ENCODE data around the gene ANKMY1. TPM values are rescaled to one million over a fixed set of nuclear protein-coding genes. Genes with fewer than 3 reads are reported as not detected.

The ANKMY1 gene
- total RNA-seq, 1 donor from 2014 or later, result 20.6 TPM

DNA sequence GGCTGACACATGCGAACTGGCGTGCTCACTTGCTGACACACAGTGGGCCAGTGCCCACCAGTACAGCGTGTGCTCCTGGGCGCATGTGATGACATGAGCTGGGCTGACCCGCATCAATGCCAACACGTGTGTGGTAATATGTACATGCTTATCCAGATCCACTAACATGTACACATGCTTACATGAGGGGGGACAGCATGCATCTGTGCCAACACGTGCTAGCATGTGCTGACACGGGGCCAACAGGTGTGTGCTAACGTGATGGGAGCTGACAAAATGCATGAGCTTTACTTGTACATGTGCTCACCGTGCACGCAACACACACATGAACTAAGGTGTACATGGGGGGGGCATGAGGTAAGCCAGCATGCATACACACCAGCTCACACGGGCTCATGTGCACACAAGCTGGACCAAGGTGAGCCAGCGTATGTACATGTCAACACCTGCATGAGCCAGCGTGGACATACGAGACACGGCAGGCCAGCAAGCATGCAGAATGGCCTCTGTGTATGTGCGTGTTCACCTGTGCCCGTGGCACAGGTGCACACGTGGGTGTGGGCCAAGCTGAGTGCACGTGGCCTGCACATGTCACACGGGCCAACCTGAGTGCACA lies 93.8 kb downstream of the ANKMY1 start:
- no peaks in the 10 kb centered on the region for H3K4me1 ChIP-seq
- H3K27ac ChIP-seq, result no peak overlapping the region
- TF ChIP-seq POLR2A (IDR thresholded peaks at IDR 0.05) (no peak), POLR2AphosphoS5 (IDR thresholded peaks at IDR 0.05; ENCODE audit: insufficient read depth in 1 of 2, low read depth in 1 of 2) (no peak)
- TF ChIP-seq, protein P1, sequence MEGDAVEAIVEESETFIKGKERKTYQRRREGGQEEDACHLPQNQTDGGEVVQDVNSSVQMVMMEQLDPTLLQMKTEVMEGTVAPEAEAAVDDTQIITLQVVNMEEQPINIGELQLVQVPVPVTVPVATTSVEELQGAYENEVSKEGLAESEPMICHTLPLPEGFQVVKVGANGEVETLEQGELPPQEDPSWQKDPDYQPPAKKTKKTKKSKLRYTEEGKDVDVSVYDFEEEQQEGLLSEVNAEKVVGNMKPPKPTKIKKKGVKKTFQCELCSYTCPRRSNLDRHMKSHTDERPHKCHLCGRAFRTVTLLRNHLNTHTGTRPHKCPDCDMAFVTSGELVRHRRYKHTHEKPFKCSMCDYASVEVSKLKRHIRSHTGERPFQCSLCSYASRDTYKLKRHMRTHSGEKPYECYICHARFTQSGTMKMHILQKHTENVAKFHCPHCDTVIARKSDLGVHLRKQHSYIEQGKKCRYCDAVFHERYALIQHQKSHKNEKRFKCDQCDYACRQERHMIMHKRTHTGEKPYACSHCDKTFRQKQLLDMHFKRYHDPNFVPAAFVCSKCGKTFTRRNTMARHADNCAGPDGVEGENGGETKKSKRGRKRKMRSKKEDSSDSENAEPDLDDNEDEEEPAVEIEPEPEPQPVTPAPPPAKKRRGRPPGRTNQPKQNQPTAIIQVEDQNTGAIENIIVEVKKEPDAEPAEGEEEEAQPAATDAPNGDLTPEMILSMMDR (IDR thresholded peaks at IDR 0.05), result no peak
- no peak overlapping the region for H3K4me3 ChIP-seq
- intact Hi-C loops (cut with DNase I), result no loop called here
- H3K36me3 ChIP-seq, result peaks cover 0 to 15% of the 10 kb centered on the region in 2 donors
- peak; percentile 85 to 88 for DNase-seq (ENCODE audit: extremely low spot score in 2 of 2)
- no peaks in the 10 kb centered on the region for H3K9me3 ChIP-seq
- H3K27me3 ChIP-seq, result no peaks in the 10 kb centered on the region

DNA sequence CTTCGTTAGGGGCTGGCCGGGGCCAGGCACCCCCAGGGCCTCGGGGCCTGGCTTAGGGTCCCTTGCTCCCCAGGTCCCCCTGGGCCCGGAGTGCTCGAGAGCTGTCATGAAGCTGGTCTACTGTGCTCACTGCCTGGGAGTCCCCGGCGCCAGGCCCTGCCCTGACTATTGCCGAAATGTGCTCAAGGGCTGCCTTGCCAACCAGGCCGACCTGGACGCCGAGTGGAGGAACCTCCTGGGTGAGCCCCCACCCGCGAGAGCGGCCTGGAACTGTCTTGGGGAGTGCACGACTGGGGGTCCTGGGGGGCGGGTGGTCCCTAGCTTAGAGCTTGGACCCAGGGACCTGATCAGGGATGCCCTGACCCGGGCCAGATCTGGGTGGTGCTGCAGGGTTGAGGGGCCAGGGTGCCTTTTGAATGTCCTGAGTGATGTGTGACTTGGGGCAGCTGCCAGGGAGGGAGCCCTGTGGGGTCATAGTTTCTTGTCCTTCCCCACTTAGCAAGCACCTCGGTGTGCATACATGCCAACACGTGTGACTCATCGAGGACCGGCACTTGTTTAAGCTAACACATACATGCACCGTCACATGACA lies 94.4 kb downstream of the ANKMY1 start:
- Histone ChIP-seq H3K4me1 (no peaks in the 10 kb centered on the region), H3K27ac (no peak overlapping the region), H3K36me3 (peaks cover 0 to 15% of the 10 kb centered on the region in 2 donors), H3K4me3 (no peak overlapping the region), H3K27me3 (no peaks in the 10 kb centered on the region), H3K9me3 (no peaks in the 10 kb centered on the region)
- DNase-seq (ENCODE audit: extremely low spot score in 2 of 2), result peak in 1 of 2 donors; percentile 86
- intact Hi-C loops (cut with DNase I), result no loop called here
- TF ChIP-seq POLR2AphosphoS5 (IDR thresholded peaks at IDR 0.05; ENCODE audit: insufficient read depth in 1 of 2, low read depth in 1 of 2) (no peak), POLR2A (IDR thresholded peaks at IDR 0.05) (no peak)
- TF ChIP-seq, protein P1 (IDR thresholded peaks at IDR 0.05), result no peak

DNA sequence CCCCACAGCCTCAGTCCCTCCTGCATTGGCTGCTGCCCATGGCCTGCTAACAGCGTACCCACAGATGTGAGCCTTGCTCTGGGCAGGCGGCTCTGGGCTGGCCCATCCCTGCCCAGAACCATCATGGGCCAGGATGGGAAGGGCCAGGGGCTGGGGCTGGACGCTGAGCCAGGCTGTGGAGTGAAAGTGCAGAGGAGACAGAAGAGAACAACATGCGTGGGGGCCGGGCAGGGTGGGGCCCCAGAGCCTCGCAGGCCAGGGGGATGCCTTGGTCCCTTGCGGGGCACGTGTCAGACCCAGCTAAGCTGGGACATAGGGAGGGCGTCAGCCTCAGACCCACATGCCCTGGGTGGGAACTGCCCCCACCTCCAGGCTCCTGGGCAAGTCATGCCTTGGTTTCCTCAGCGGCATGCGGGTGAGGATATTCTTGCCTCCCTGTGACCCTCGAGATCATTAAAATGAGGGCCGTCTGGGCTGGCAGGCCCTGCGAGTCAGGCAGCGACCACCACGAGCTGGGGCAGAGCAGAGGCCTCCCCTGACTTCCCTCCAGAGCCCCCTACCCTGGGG lies 95.0 kb downstream of the ANKMY1 start:
- DNase-seq (ENCODE audit: extremely low spot score in 2 of 2), result no peak

DNA sequence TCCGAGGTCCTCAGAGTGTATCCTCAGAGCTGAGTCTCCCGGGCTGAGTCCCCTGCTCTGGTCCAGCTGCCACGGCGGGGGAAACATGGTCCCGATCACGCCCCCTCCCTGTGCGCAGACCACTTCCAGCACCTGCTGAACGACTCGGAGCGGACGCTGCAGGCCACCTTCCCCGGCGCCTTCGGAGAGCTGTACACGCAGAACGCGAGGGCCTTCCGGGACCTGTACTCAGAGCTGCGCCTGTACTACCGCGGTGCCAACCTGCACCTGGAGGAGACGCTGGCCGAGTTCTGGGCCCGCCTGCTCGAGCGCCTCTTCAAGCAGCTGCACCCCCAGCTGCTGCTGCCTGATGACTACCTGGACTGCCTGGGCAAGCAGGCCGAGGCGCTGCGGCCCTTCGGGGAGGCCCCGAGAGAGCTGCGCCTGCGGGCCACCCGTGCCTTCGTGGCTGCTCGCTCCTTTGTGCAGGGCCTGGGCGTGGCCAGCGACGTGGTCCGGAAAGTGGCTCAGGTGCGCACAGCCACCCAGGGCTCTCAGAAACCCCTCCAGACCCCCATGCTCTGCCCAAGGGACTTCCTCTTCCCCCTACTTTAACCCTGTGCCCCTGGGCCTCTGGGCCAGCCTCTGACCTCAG lies 95.6 kb downstream of the ANKMY1 start:
- Histone ChIP-seq H3K27ac (no peak overlapping the region), H3K27me3 (no peaks in the 10 kb centered on the region), H3K4me1 (peaks cover 9% of the 10 kb centered on the region), H3K9me3 (no peaks in the 10 kb centered on the region), H3K36me3 (peaks cover 0 to 15% of the 10 kb centered on the region in 2 donors), H3K4me3 (no peak overlapping the region)
- DNase-seq (ENCODE audit: extremely low spot score in 2 of 2), result no peak
- intact Hi-C loops (cut with DNase I), result no loop called here
- TF ChIP-seq, protein P1 (IDR thresholded peaks at IDR 0.05), result no peak
- TF ChIP-seq POLR2A (IDR thresholded peaks at IDR 0.05), result no peak
- TF ChIP-seq POLR2AphosphoS5 (IDR thresholded peaks at IDR 0.05; ENCODE audit: insufficient read depth in 1 of 2, low read depth in 1 of 2), result no peak

More for the DNA sequence above, 95.0 kb downstream of the ANKMY1 start:
- TF ChIP-seq, protein P1 (IDR thresholded peaks at IDR 0.05), result no peak
- TF ChIP-seq POLR2A (IDR thresholded peaks at IDR 0.05) (no peak), POLR2AphosphoS5 (IDR thresholded peaks at IDR 0.05; ENCODE audit: insufficient read depth in 1 of 2, low read depth in 1 of 2) (peak in 1 of 2 donors; percentile 10)
- no peak overlapping the region for H3K4me3 ChIP-seq
- no peaks in the 10 kb centered on the region for H3K9me3 ChIP-seq
- peaks cover 0 to 15% of the 10 kb centered on the region in 2 donors for H3K36me3 ChIP-seq
- intact Hi-C loops (cut with DNase I), result no loop called here
- no peaks in the 10 kb centered on the region for H3K27me3 ChIP-seq
- peaks cover 3% of the 10 kb centered on the region for H3K4me1 ChIP-seq
- no peak overlapping the region for H3K27ac ChIP-seq

Measured in vagina (tissue), 2 donors.